ENCODE results near the gene CCN2. TPM values are rescaled to one million over a fixed set of nuclear protein-coding genes. Genes with fewer than 3 reads are reported as not detected.

CCN2 gene
- total and polyA plus RNA-seq, 2 of the 8 experiments (the other 6 are each of a cell fraction or from before 2014, with no cell fraction given) = 25.0 to 107 TPM

DNA sequence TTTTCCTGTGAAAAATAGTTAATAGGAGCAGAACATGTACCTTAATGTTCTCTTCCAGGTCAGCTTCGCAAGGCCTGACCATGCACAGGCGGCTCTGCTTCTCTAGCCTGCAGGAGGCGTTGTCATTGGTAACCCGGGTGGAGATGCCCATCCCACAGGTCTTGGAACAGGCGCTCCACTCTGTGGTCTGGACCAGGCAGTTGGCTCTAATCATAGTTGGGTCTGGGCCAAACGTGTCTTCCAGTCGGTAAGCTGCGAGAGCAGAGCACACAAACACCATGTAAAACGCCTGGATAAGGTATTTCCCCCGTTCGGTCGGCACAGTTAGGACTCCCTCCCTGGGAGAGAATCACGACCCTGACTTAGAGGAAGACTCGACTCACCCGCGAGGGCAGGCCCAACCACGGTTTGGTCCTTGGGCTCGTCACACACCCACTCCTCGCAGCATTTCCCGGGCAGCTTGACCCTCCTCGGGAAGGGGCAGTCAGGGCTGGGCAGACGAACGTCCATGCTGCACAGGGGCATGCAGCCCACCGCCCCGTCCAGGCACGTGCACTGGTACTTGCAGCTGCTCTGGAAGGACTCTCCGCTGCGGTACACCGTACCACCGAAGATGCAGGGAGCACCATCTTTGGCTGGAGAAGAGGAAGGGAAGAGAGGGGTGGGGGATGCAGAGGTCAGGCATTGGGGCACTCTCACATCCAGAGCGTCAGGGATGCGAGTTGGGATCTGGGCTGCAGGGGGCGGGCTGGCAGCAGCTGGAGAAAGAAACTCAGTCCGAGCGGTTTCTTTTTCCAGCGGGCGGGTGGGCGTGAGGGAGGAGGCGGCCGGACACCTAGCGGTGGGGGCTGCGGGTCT is 1.0 kb downstream of the CCN2 start (continued):
- TF ChIP-seq KDM5A (IDR thresholded peaks at IDR 0.05; ENCODE audit: low read length) (no peak), RNF2 (IDR thresholded peaks at IDR 0.05; ENCODE audit: borderline replicate concordance, low read depth, low read length, missing control alignments, poor library complexity, severe bottlenecking) (no peak), TAF1 (IDR thresholded peaks at IDR 0.05; ENCODE audit: low read depth, low read length) (no peak), KDM4A (IDR thresholded peaks at IDR 0.05; ENCODE audit: low read depth, low read length, severe bottlenecking) (no peak), BACH1 (IDR thresholded peaks at IDR 0.05; ENCODE audit: low read length) (no peak), HDAC2 (IDR thresholded peaks at IDR 0.05; ENCODE audit: borderline replicate concordance in 1 of 2, low read depth in 2 of 2, low read length in 2 of 2) (no peak), YY1 (IDR thresholded peaks at IDR 0.05; ENCODE audit: low read depth, low read length) (no peak), SP2 (IDR thresholded peaks at IDR 0.05; ENCODE audit: low read length) (no peak), CTBP2 (IDR thresholded peaks at IDR 0.05; ENCODE audit: borderline replicate concordance, insufficient read depth, insufficient read length, low read length) (no peak), JUN (IDR thresholded peaks at IDR 0.05; ENCODE audit: low read depth, low read length) (no peak), SP1 (IDR thresholded peaks at IDR 0.05; ENCODE audit: low read depth, low read length) (no peak), NRF1 (IDR thresholded peaks at IDR 0.05; ENCODE audit: low read depth, low read length) (no peak), CREB1 (IDR thresholded peaks at IDR 0.05) (no peak; the same call in 1 of the 2 replicates), JUND (IDR thresholded peaks at IDR 0.05; ENCODE audit: low read length) (no peak), ASH2L (IDR thresholded peaks at IDR 0.05; ENCODE audit: low read length) (peak; percentile 24), KDM1A (IDR thresholded peaks at IDR 0.05; ENCODE audit: borderline replicate concordance, low read length) (no peak), NANOG (IDR thresholded peaks at IDR 0.05; ENCODE audit: insufficient read depth, low read depth, low read length, poor library complexity, severe bottlenecking) (no peak), TAF7 (optimal IDR thresholded peaks at IDR 0.05; ENCODE audit: borderline replicate concordance, low read depth, low read length) (peak; percentile 96), RAD21 (IDR thresholded peaks at IDR 0.05 in 1 of 2, conservative IDR thresholded peaks at IDR 0.05 in 1 of 2; ENCODE audit: low read depth in 2 of 2, low read length in 2 of 2) (peak; percentile 56 to 58), SIN3A (conservative IDR thresholded peaks at IDR 0.05 in 1 of 2, IDR thresholded peaks at IDR 0.05 in 1 of 2; ENCODE audit: low read depth in 1 of 2, low read length in 2 of 2) (no peak)
- TF ChIP-seq, protein P1, sequence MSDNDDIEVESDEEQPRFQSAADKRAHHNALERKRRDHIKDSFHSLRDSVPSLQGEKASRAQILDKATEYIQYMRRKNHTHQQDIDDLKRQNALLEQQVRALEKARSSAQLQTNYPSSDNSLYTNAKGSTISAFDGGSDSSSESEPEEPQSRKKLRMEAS (IDR thresholded peaks at IDR 0.05) = 0 out of 2 replicates have a peak, but pooled peaks have one; percentile 40
- TF ChIP-seq, protein P2, sequence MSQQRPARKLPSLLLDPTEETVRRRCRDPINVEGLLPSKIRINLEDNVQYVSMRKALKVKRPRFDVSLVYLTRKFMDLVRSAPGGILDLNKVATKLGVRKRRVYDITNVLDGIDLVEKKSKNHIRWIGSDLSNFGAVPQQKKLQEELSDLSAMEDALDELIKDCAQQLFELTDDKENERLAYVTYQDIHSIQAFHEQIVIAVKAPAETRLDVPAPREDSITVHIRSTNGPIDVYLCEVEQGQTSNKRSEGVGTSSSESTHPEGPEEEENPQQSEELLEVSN (IDR thresholded peaks at IDR 0.05) = peak; percentile 35; the same call in 1 of the 2 replicates
